Esophagus squamous epithelium (tissue), 5 donors: ENCODE results near the gene IQCH. TPM values are rescaled to one million over a fixed set of nuclear protein-coding genes. Genes with fewer than 3 reads are reported as not detected.
A peak's percentile ranks its signal among the peaks of the same experiment; 100 is the strongest.
"Not testable (repeated sequence)": the region's sequence is repeated elsewhere in the genome, so short reads cannot be mapped to it uniquely, and the experiment has no call there.

Experiments
- DNase-seq: peaks from one replicate; lab custom pipeline; 2025; lab: John Stamatoyannopoulos, UW
- H3K27ac ChIP-seq, 4 donors: fragments of 200-600 bp; sonication (generic); one replicate each; pipeline ENCODE4 v1.5.1; 2016 to 2019; ENCODE audit warnings: mild to moderate bottlenecking in 1 of 4
- H3K27me3 ChIP-seq, 4 donors: fragments of 200-600 bp; sonication (generic); 1 replicate in 3 of 4; 2 replicates in 1 of 4; pipeline versions ENCODE4 v1.5.1 to v1.6.0; 2017 to 2021; ENCODE audit warnings: antibody characterized with exemption in 1 of 4
- H3K36me3 ChIP-seq, 3 donors: fragments of 200-600 bp; sonication (generic); one replicate each; pipeline ENCODE4 v1.5.1; 2016 to 2019
- H3K4me1 ChIP-seq, 3 donors: fragments of 200-600 bp; sonication (generic); one replicate each; pipeline ENCODE4 v1.5.1; 2017 to 2019
- H3K4me3 ChIP-seq, 4 donors: fragments of 200-600 bp; sonication (generic); 1 replicate in 3 of 4; 2 replicates in 1 of 4; pipeline ENCODE4 v1.5.1; 2016 to 2019; ENCODE audit warnings: mild to moderate bottlenecking in 2 of 4, moderate library complexity in 1 of 4
- H3K9me3 ChIP-seq, 3 donors: fragments of 200-600 bp; sonication (generic); one replicate each; pipeline ENCODE4 v1.5.1; 2016 to 2019
- CTCF ChIP-seq, 6 experiments: fragments of 450-650 bp in 4 of 6; fragments of 200-600 bp in 2 of 6; sonication (generic) in 2 of 6; IDR thresholded peaks; one replicate each; pipeline ENCODE4 v1.5.1; 2016 to 2019; ENCODE audit warnings: antibody characterized with exemption in 6 of 6, mild to moderate bottlenecking in 4 of 6, moderate library complexity in 4 of 6
- POLR2A ChIP-seq, 4 donors: fragments of 450-650 bp; IDR thresholded peaks; one replicate each; pipeline ENCODE4 v1.6.1; 2017; ENCODE audit warnings: antibody characterized with exemption in 4 of 4, mild to moderate bottlenecking in 4 of 4, moderate library complexity in 3 of 4
- WGBS, 2 donors: methylation state at CpG; one replicate each; pipeline ENCODE4 v1.1.5; 2018; 5-methylcytosine and 5-hydroxymethylcytosine counted together
- intact Hi-C: fragments of 100-400 bp; cut with DNase I; formaldehyde crosslinking; loops from one replicate; pipeline ENCODE4 v1.15.0; 2022
- total RNA-seq, 4 donors: library from RNA; depleted of rRNA; stranded (reverse); fragments of >200 nt; gene quantifications; one replicate each; pipeline ENCODE4 v1.1.0, GENCODE V29; 2016
- donor health status: DM: yes; HTN: yes; CAD: no.

The IQCH gene
- total RNA-seq, 4 donors from 2014 or later: 1.9 to 3.1 (median 3.0) TPM; not detected in 1

- Histone ChIP-seq H3K27me3 (no peaks in the 10 kb centered on the region), H3K4me3 (no peak overlapping the region), H3K36me3 (no peaks in the 10 kb centered on the region), H3K9me3 (no peaks in the 10 kb centered on the region), H3K27ac (no peak overlapping the region), H3K4me1 (no peaks in the 10 kb centered on the region)
- no peak for TF ChIP-seq POLR2A (IDR thresholded peaks at IDR 0.05)
- no peak for TF ChIP-seq CTCF (IDR thresholded peaks at IDR 0.05)
- no peak for DNase-seq
- intact Hi-C loops: no loop called here
- WGBS, 2 donors: 80 to 92% methylated on average over 2 of the region's 2 CpGs
These were observed 189.5 kb downstream of the IQCH start for GRCh38 chr15:67444100-67444499.

GRCh38 chr15:67446449-67446848 lies 191.9 kb downstream of the IQCH start:
- DNase-seq: no peak
- Histone ChIP-seq H3K9me3 (no peaks in the 10 kb centered on the region), H3K36me3 (no peaks in the 10 kb centered on the region), H3K27me3 (no peaks in the 10 kb centered on the region), H3K27ac (no peak overlapping the region), H3K4me3 (no peak overlapping the region), H3K4me1 (no peaks in the 10 kb centered on the region)
- TF ChIP-seq CTCF (IDR thresholded peaks at IDR 0.05) (no peak), POLR2A (IDR thresholded peaks at IDR 0.05) (no peak)
- 56 to 67% methylated on average over 2 of the region's 2 CpGs for WGBS, 2 donors
- intact Hi-C loops: no loop called here

- H3K9me3 ChIP-seq, intact Hi-C loops, H3K27me3 ChIP-seq, DNase-seq, H3K27ac ChIP-seq, H3K4me3 ChIP-seq, H3K36me3 ChIP-seq, H3K4me1 ChIP-seq: not testable (repeated sequence)
- 100% methylated on average over 1 of the region's 5 CpGs for WGBS, 2 donors
These were observed 193.8 kb downstream of the IQCH start for GRCh38 chr15:67448372-67448771.

- H3K4me1 ChIP-seq: peaks cover 0 to 18% (median 0%) of the 10 kb centered on the region in 3 donors
- DNase-seq, H3K9me3 ChIP-seq, intact Hi-C loops, H3K27ac ChIP-seq, H3K36me3 ChIP-seq, H3K27me3 ChIP-seq, H3K4me3 ChIP-seq: not testable (repeated sequence)
- 94 to 98% methylated on average over 7 to 11 of the region's 11 CpGs for WGBS, 2 donors
These were observed 199.1 kb downstream of the IQCH start for GRCh38 chr15:67453703-67454102.

GRCh38 chr15:67456677-67457529 lies 202.3 kb downstream of the IQCH start:
- TF ChIP-seq CTCF (IDR thresholded peaks at IDR 0.05) (peak; percentile 76 to 90 (median 85)), POLR2A (IDR thresholded peaks at IDR 0.05) (no peak)
- DNase-seq: peak; percentile 2
- Histone ChIP-seq H3K27me3 (no peaks in the 10 kb centered on the region), H3K36me3 (peaks cover 0 to 8% (median 0%) of the 10 kb centered on the region in 3 donors), H3K27ac (no peak overlapping the region), H3K9me3 (no peaks in the 10 kb centered on the region), H3K4me3 (no peak overlapping the region), H3K4me1 (peaks cover 0 to 26% (median 0%) of the 10 kb centered on the region in 3 donors)
- intact Hi-C loops: no loop called here
- 31 to 32% methylated on average over 8 of the region's 8 CpGs for WGBS, 2 donors

GRCh38 chr15:67458331-67459029 lies 203.9 kb downstream of the IQCH start:
- no peaks in the 10 kb centered on the region for H3K9me3 ChIP-seq
- intact Hi-C loops: no loop called here
- no peak for DNase-seq
- H3K27ac ChIP-seq: no peak overlapping the region
- peaks cover 0 to 7% (median 0%) of the 10 kb centered on the region in 3 donors for H3K36me3 ChIP-seq
- H3K4me1 ChIP-seq: peaks cover 0 to 26% (median 0%) of the 10 kb centered on the region in 3 donors
- no peaks in the 10 kb centered on the region for H3K27me3 ChIP-seq
- TF ChIP-seq POLR2A (IDR thresholded peaks at IDR 0.05) (no peak), CTCF (IDR thresholded peaks at IDR 0.05) (no peak)
- WGBS, 2 donors: 50% methylated on average over 4 to 5 of the region's 5 CpGs
- H3K4me3 ChIP-seq: no peak overlapping the region
